ENCODE results near the gene TSR2. TPM values are rescaled to one million over a fixed set of nuclear protein-coding genes. Genes with fewer than 3 reads are reported as not detected.
"Not testable (repeated sequence)": the region's sequence is repeated elsewhere in the genome, so short reads cannot be mapped to it uniquely, and the experiment has no call there.

The TSR2 gene
- total RNA-seq, 1 donor from 2014 or later, result 13.3 TPM

- DNase-seq, result peak; percentile 20
These were observed 34.0 kb downstream of the TSR2 start for GRCh38 chrX:54473993-54474859.

DNA sequence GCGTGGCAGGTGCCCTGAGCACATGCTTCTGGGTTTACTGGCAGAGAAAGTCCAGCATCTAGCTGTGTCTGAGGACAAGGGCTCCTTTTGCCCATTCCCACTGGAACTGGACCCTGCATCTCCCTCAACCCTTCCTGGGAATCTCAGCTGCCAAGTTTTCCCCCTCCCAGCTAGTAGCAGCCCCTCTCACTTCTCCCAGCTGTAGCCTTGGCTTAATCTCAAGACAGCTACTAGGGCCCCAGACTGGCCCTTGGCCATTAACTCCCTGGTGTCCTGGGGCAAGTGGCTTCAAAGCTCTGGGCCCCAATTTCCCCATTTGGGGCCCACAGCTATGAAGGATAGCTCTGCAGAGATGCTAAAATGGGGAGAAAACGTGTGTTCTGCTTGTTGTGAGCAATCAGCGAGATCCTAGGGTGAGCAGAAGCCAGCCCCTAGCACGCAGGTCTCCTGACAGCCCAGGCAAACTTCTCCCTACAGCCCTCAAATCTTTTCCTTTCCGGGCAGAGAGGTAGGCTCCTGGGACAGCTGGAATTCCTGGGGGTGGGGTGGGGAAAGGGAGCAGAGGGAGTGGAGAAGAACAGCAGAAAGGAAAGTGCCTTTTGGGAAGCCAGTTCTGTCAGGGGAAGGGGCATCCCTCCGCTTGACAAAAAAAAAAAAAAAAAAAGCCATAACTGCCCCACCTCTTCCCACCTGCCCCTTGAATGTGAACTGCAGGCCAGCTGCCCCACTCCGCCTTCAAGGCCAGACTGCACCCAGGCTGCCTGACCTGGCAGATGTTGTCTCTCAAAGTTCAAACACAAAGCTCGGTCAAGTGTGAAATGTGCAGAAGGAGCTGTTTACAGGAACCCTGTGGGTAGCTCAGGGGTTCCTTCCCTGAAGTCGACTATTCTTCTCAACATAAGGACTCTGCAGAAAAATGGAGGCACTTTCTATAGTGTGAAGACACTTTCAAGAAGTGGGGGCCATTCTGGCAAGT, 39.2 kb downstream of the TSR2 start:
- DNase-seq, result no peak

DNA sequence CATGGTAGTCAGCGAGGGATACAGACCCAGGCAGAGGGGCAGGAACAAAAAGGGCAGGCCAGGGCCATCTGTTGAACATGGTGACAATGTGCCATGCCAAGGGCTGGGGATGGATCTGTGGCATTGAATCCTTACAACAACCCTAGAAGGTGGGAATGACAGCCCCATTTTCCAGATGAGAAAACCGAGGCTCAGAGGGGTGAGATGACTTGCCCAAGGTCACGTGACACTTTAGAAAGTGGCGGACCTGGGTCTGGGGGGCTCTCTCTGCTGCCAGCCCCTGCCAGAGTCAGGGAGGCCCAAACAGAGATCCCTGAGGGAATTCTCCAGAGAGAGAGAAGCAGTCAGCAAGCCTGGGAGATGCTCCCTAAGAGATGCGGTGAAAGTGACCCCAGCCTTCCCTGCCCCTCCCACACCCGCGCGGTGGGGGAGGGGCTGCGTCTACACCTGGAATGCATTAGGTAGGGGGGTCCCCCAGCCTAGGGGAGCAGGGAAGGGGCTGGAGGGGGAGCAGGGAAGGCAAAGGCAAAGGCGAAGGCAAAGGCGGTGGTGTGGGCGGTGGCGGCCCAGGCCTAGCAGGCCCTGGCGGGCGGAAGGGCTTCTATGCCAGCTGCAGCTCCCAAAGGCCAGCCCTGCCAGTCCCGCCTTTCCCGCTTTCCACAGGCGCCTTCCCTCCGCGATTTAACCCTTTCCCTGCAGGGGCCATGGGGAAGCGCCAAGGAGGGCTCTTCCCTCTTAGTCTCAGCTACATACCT, 42.8 kb downstream of the TSR2 start:
- DNase-seq, result peak; percentile 13

- DNase-seq, result no peak
These were observed 43.7 kb downstream of the TSR2 start for GRCh38 chrX:54483946-54484345.

- no peak for DNase-seq
These were observed 44.5 kb downstream of the TSR2 start for GRCh38 chrX:54484666-54485065.

DNA sequence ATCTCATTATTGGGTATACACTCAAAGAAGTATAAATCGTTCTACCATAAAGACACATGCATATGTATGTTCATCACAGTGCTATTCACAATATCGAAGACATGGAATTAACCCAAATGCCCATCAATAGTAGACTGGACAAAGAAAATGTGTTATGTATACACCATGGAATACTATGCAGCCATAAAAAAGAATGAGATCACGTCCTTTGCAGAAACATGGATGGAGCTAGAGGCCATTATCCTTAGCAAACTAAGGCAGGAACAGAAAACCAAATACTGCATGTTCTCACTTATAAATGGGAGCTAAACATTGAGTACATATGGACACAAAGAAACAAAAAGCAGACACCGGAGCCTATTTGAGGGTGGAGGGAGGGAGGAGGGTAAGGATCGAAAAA, 49.6 kb downstream of the TSR2 start:
- DNase-seq, result not testable (repeated sequence)

DNA sequence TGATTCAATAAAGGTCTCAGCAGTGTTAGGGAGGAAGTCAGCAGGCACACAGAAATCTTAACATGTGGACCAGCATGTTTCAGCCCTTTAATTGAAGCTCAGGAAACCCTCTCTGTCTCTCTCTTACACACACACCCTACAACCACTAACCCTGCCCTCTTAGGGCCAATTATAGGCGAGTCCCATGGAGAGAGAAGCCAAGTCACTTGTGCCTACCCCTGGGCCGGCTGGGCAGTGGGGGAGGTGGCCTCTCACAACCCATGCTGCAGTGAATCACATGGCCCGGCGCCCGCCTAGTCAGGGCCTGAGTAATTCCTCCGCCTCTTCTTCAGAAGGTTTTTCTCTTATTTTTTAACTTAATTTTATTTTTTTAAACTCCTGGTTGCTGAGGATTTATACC, 52.1 kb downstream of the TSR2 start:
- DNase-seq, result peak; percentile 49

GRCh38 chrX:54494166-54494988, 54.2 kb downstream of the TSR2 start:
- no peak for DNase-seq

Other genes starting within 250 kb of the TSR2 start
- gene WNK3, start 82.4 kb upstream of the TSR2 start, total RNA-seq, result 0.60 and 1.0 TPM in 2 replicates
- gene FGD1, start 55.8 kb downstream of the TSR2 start, total RNA-seq, result 2.4 and 3.2 TPM in 2 replicates
- gene GNL3L, start 89.8 kb downstream of the TSR2 start, total RNA-seq, result 35.4 and 65.5 TPM in 2 replicates